ENCODE results near the gene KCNH5. TPM values are rescaled to one million over a fixed set of nuclear protein-coding genes. Genes with fewer than 3 reads are reported as not detected.

Gene KCNH5
- total RNA-seq, 1 experiment from 2014 or later: under 0.01 TPM

GRCh38 chr14:62673014-62673755 is 372.1 kb downstream of the KCNH5 start:
- no peak for DNase-seq (ENCODE audit: low read depth)

GRCh38 chr14:62670526-62670925 is 374.7 kb downstream of the KCNH5 start:
- DNase-seq (ENCODE audit: low read depth): no peak

GRCh38 chr14:62667421-62667914 is 377.8 kb downstream of the KCNH5 start:
- DNase-seq (ENCODE audit: low read depth): no peak

GRCh38 chr14:62665286-62665685 is 380.0 kb downstream of the KCNH5 start:
- DNase-seq (ENCODE audit: low read depth): no peak

GRCh38 chr14:62663456-62663821 is 381.8 kb downstream of the KCNH5 start:
- no peak for DNase-seq (ENCODE audit: low read depth)

GRCh38 chr14:62662811-62663455 is 382.3 kb downstream of the KCNH5 start:
- DNase-seq (ENCODE audit: low read depth): no peak

- DNase-seq (ENCODE audit: low read depth): no peak
These were observed 383.4 kb downstream of the KCNH5 start for GRCh38 chr14:62661818-62662217.

- DNase-seq (ENCODE audit: low read depth): no peak
These were observed 386.6 kb downstream of the KCNH5 start for GRCh38 chr14:62658631-62659030.

- no peak for DNase-seq (ENCODE audit: low read depth)
These were observed 387.9 kb downstream of the KCNH5 start for GRCh38 chr14:62657376-62657775.

GRCh38 chr14:62655166-62655565 is 390.1 kb downstream of the KCNH5 start:
- no peak for DNase-seq (ENCODE audit: low read depth)

GRCh38 chr14:62654641-62655040 is 390.6 kb downstream of the KCNH5 start:
- DNase-seq (ENCODE audit: low read depth): no peak

Other genes starting within 250 kb of the KCNH5 start
- gene RHOJ, start 159.0 kb upstream of the KCNH5 start, total RNA-seq (2014; rRNA removed; shearing (Covaris generic)): 0.10 and 0.12 TPM in 2 replicates

All from RPMI7951 (cell line).